ENCODE results near the gene SMTNL2.
"Not testable (repeated sequence)": the region's sequence is repeated elsewhere in the genome, so short reads cannot be mapped to it uniquely, and the experiment has no call there.

The SMTNL2 gene

DNA sequence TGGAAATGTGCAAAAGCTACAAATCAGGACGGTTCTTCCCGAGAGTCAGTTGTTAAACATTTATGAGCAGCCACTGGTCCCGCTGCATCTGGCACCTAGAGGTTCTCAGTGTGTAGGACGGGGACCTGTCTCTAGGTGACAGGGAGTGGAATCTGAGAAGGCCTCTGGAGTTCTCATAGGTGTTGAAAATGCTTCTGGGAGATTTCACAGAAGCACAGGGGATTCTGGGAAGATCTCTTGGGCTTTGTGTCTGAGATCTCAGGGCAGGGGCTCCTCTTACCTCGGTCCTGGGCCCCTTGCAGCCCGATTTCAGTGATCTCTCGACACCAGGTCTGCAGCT, 48.2 kb downstream of the SMTNL2 start:
- TF ChIP-seq, protein P1, sequence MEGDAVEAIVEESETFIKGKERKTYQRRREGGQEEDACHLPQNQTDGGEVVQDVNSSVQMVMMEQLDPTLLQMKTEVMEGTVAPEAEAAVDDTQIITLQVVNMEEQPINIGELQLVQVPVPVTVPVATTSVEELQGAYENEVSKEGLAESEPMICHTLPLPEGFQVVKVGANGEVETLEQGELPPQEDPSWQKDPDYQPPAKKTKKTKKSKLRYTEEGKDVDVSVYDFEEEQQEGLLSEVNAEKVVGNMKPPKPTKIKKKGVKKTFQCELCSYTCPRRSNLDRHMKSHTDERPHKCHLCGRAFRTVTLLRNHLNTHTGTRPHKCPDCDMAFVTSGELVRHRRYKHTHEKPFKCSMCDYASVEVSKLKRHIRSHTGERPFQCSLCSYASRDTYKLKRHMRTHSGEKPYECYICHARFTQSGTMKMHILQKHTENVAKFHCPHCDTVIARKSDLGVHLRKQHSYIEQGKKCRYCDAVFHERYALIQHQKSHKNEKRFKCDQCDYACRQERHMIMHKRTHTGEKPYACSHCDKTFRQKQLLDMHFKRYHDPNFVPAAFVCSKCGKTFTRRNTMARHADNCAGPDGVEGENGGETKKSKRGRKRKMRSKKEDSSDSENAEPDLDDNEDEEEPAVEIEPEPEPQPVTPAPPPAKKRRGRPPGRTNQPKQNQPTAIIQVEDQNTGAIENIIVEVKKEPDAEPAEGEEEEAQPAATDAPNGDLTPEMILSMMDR (IDR thresholded peaks at IDR 0.05; ENCODE audit: low read depth, low read length, missing control alignments) = no peak
- H3K4me3 ChIP-seq (replicated peaks; ENCODE audit: low read depth, low read length) = no peak overlapping the region
- DNase-seq (ENCODE audit: extremely low read depth, low read depth) = no peak

DNA sequence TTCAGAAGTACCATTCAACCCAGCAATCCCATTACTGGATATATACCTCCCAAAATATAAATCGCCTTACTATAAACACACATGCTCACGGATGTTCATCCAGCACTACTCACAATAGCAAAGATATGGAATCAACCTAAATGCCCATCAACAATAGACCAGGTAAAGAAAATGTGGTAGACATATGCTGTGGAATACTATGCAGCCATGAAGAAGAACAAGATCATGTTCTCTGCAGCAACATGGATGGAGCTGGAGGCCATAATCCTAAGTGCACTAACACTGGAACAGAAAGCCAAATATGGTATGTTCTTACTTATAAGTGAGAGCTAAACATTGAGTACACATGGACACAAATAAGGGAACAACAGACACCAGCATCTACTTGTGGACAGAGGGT, 49.3 kb downstream of the SMTNL2 start:
- DNase-seq (ENCODE audit: extremely low read depth, low read depth) = no peak
- TF ChIP-seq, protein P1 (IDR thresholded peaks at IDR 0.05; ENCODE audit: low read depth, low read length, missing control alignments) = no peak
- H3K4me3 ChIP-seq (replicated peaks; ENCODE audit: low read depth, low read length) = no peak overlapping the region

DNA sequence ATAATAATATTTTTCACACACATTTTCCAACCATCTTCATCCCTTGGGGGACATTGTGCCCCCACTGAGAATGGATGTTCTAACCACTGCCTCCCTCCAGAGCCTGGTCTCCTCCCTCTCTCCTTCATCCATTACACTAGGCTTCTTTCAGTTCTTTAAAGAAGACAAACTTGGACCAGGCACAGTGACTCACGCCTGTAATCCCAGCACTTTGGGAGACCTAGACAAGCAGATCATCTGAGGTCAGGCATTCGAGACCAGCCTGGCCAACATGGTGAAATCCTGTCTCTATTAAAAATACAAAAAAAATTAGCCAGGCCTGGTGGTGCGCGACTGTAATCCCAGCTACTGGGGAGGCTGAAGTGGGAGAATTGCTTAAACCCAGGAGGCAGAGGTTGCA, 50.6 kb downstream of the SMTNL2 start:
- TF ChIP-seq, protein P1 (IDR thresholded peaks at IDR 0.05; ENCODE audit: low read depth, low read length, missing control alignments) = no peak
- H3K4me3 ChIP-seq (replicated peaks; ENCODE audit: low read depth, low read length) = no peak overlapping the region
- no peak for DNase-seq (ENCODE audit: extremely low read depth, low read depth)

DNA sequence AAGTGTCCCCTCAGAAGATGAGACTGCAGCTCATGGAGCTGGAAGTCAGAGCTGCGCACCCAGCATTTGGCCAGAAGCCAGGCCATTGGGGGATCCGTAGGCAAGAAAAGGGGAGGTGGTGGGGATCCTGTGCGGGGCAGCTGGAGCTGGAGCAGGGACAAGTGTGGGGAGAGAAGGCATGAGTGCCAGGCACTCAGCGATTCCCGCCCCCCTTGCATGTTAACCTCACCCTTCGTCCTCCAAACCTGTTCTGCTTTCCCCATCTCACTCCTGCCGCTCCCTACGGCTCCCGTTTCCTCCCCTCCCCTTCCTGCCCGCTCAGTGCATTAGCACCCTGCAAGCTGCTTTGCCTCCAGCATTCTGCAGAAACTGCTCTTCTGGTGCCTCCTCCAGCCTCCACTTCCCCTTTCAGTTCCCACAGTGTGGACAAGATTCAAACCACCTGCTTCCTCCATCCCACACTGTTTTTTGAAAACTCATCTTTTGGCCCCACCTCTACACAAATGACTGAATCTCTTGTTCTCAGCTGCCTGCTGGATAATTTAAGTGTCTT, 51.6 kb downstream of the SMTNL2 start:
- no peak overlapping the region for H3K4me3 ChIP-seq (replicated peaks; ENCODE audit: low read depth, low read length)
- TF ChIP-seq, protein P1 (IDR thresholded peaks at IDR 0.05; ENCODE audit: low read depth, low read length, missing control alignments) = no peak
- no peak for DNase-seq (ENCODE audit: extremely low read depth, low read depth)

DNA sequence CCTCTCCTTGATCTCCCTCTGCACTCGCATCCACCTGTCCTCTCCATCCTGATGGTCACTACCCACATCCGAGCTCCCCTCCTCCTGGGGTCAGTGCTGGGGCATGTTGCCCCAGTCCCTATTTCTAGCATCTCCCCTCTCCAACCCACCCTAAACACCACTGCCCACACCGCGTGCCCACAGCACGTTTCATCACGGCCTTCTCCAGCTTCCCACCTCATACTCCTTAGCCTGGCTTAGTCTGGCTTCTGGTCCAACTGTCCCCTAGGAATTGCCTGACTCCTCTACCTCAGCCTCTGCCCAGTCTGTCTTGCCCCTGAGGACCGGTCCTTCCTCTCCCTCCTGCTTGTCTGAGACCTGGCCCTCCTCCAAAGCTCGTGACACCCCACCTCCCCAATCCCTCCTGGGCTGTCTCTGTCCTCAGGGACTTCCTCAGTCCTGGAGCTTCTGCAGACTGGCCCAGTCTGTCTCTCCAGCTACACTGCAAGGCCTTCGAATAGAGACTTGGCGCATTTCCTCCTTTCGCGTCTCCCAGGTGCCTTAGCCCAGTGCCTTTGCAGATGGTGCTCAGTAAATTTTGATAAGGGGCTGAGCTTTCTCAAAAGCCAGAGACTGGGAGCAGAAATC, 52.3 kb downstream of the SMTNL2 start:
- H3K4me3 ChIP-seq (replicated peaks; ENCODE audit: low read depth, low read length) = no peak overlapping the region
- no peak for DNase-seq (ENCODE audit: extremely low read depth, low read depth)
- TF ChIP-seq, protein P1 (IDR thresholded peaks at IDR 0.05; ENCODE audit: low read depth, low read length, missing control alignments) = no peak

DNA sequence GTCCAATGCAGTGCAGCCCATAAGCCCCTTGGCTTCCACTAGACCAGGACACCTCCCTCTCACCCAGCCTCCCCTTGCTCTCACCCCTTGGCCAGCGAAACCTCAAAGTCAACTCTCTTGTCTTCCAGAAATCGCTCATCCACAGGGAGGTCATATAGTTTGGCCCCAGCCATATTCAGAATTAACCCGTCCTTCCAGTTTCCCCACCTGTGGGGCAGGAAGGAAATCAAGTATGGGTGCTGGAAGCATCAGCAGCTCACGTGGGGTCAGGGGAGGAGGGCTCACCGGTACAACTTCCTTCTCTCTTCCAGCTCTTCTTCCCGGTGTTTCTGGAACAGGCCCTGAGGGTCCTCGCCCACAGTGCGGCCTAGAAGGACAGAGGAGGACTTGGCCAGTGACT, 54.4 kb downstream of the SMTNL2 start:
- DNase-seq (ENCODE audit: extremely low read depth, low read depth); H3K4me3 ChIP-seq (replicated peaks; ENCODE audit: low read depth, low read length): not testable (repeated sequence)

DNA sequence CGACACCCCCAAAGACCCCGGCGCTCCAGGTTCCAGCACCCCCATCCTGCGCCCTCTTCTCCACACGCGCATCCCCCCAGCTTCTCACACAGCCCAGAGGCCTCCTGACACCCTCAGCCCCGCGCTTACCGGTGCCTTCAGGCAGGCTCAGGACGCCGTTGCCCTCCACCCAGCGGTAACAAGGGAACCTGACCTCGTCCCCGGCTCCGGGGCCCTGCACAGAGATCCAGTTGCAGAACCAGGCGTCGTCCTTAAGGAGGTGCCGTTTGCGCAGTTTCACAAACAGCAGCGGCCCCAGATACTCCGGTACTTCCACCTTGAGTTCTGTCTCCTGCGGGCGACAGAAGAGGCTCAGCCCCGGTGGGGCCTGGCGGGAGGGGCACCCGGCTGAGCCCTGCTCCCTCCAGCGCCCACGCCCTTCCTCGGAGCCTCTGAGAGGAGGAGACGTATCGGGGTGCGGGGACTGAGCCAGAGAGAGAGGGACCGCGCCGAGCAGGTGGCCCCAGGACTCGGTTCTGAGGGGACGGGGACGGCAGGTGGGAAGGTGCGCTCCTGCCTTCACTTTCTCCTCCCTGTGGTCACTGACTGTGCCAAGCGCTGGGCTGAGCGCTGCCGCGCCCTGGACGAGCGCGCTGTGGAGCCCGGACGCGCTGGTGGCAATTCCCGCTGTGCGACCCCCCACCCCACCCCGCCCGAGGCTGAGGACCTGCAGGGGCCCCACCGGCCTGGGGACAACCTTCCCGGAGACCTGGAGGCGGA, 55.2 kb downstream of the SMTNL2 start:
- not testable (repeated sequence) for DNase-seq (ENCODE audit: extremely low read depth, low read depth); H3K4me3 ChIP-seq (replicated peaks; ENCODE audit: low read depth, low read length)

DNA sequence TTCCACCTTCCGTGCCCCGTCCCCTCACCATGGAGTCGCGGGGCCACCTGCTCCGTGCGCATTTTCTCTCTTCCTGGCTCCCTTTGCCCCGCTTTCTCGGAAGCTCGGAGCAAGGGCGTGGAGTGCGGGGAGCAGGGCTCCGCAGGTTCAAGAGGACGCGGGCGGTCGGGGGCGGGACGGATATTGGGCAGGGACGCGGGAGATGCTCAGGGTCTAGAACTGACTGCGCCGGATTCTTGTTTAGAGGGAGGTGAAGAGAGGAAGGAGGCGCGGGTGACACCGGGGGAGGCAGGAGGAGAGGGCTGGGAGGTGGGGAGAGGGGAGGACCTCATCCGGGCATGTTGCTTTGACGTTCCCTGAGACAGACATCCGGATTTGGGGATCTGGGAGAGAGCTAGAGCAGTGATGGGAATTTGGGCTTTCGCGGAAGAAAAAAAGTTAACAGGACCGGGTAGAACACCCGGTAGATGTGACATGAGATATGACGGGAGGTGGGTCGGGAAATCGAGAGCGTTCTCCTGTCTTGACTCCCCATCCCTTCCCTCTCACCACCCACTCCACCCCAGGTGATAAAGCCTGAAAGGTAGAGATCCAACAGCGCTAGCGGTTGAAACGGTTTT, 56.4 kb downstream of the SMTNL2 start:
- not testable (repeated sequence) for DNase-seq (ENCODE audit: extremely low read depth, low read depth); H3K4me3 ChIP-seq (replicated peaks; ENCODE audit: low read depth, low read length)

Measured in HFF-Myc (cell line).